GM23338 (cell line): ENCODE results near the gene DPF3. TPM values are rescaled to one million over a fixed set of nuclear protein-coding genes. Genes with fewer than 3 reads are reported as not detected.
A peak's percentile ranks its signal among the peaks of the same experiment; 100 is the strongest.

ENCODE experiments used
- ATAC-seq: fragments of 200-7000 bp; cut with Tn5 transposase; 3 replicates; pipeline ENCODE4 v1.9.1; 2020
- DNase-seq: peaks from one replicate; pipeline ENCODE4 v3.0.0-alpha.2; 2015; ENCODE audit warnings: low spot score
- H2AFZ ChIP-seq: fragments of 200-600 bp; sonication (generic); 2 replicates; pipeline ENCODE4 v1.8.0; 2016; ENCODE audit warnings: antibody characterized with exemption, mild to moderate bottlenecking, moderate library complexity
- H3F3A ChIP-seq: fragments of 200-600 bp; sonication (generic); replicated peaks from 2 replicates; pipeline ENCODE4 v1.8.0; 2017; ENCODE audit warnings: antibody characterized with exemption, mixed run types, low read depth
- H3K27ac ChIP-seq: fragments of 200-600 bp; sonication (generic); 2 replicates; pipeline ENCODE4 v1.6.1; 2016; ENCODE audit warnings: low read depth
- H3K27me3 ChIP-seq: fragments of 200-600 bp; sonication (generic); 2 replicates; pipeline ENCODE4 v1.8.0; 2016; ENCODE audit warnings: mild to moderate bottlenecking, mixed run types, moderate library complexity; ENCODE audit not compliant: insufficient read depth
- H3K36me3 ChIP-seq: fragments of 200-600 bp; sonication (generic); 2 replicates; pipeline ENCODE4 v1.8.0; 2016; ENCODE audit warnings: mild to moderate bottlenecking; ENCODE audit not compliant: insufficient read depth
- H3K4me1 ChIP-seq: fragments of 200-600 bp; sonication (generic); 2 replicates; pipeline ENCODE4 v1.8.0; 2016; ENCODE audit warnings: mild to moderate bottlenecking, moderate library complexity; ENCODE audit not compliant: insufficient read depth
- H3K4me2 ChIP-seq: fragments of 200-600 bp; sonication (generic); 2 replicates; pipeline ENCODE4 v1.7.1; 2017; ENCODE audit warnings: mixed run types
- H3K4me3 ChIP-seq: fragments of 200-600 bp; sonication (generic); 2 replicates; pipeline ENCODE4 v1.6.1; 2016; ENCODE audit warnings: mixed run types
- H3K79me2 ChIP-seq: fragments of 200-600 bp; sonication (generic); replicated peaks from 2 replicates; pipeline ENCODE4 v1.8.0; 2017; ENCODE audit warnings: mild to moderate bottlenecking; ENCODE audit not compliant: insufficient read depth
- H3K9me2 ChIP-seq: fragments of 200-600 bp; sonication (generic); 2 replicates; pipeline ENCODE4 v1.8.0; 2017; ENCODE audit not compliant: insufficient read depth
- H4K20me1 ChIP-seq: fragments of 200-600 bp; sonication (generic); replicated peaks from 2 replicates; pipeline ENCODE4 v1.8.0; 2017; ENCODE audit warnings: mild to moderate bottlenecking; ENCODE audit not compliant: insufficient read depth
- H3K27ac Mint-ChIP-seq: 2 replicates; pipeline ENCODE4 v1.8.0; 2020; ENCODE audit warnings: inconsistent platforms, mild to moderate bottlenecking, moderate library complexity, mixed read lengths
- H3K27me3 Mint-ChIP-seq: 3 replicates; pipeline ENCODE4 v1.8.0; 2022; ENCODE audit warnings: low read depth, mild to moderate bottlenecking, moderate library complexity, mixed read lengths, inconsistent platforms; ENCODE audit not compliant: insufficient read depth, poor library complexity
- H3K36me3 Mint-ChIP-seq: 3 replicates; pipeline ENCODE4 v1.8.0; 2021; ENCODE audit warnings: low read depth, mild to moderate bottlenecking, inconsistent platforms, moderate library complexity, mixed read lengths
- H3K4me1 Mint-ChIP-seq: 3 replicates; pipeline ENCODE4 v1.8.0; 2020; ENCODE audit warnings: mild to moderate bottlenecking, inconsistent platforms, mixed read lengths
- H3K4me3 Mint-ChIP-seq: 3 replicates; pipeline ENCODE4 v1.8.0; 2021; ENCODE audit warnings: moderate library complexity, mild to moderate bottlenecking, inconsistent platforms, mixed read lengths
- H3K9me3 Mint-ChIP-seq: 3 replicates; pipeline ENCODE4 v1.8.0; 2020; ENCODE audit warnings: moderate library complexity, mild to moderate bottlenecking, inconsistent platforms, mixed read lengths
- ETS1 ChIP-seq: IDR thresholded peaks from 2 replicates; pipeline ENCODE4 v1.6.1; 2016; ENCODE audit warnings: antibody characterized with exemption
- JUNB ChIP-seq: IDR thresholded peaks from one replicate; pipeline ENCODE4 v1.6.1; 2016; ENCODE audit warnings: antibody characterized with exemption; ENCODE audit not compliant: unreplicated experiment
- POLR2AphosphoS5 ChIP-seq: IDR thresholded peaks from 2 replicates; pipeline ENCODE4 v1.6.1; 2016; ENCODE audit warnings: antibody characterized with exemption, low read depth
- REST ChIP-seq: IDR thresholded peaks from one replicate; pipeline ENCODE4 v1.6.1; 2018; ENCODE audit warnings: antibody characterized with exemption; ENCODE audit not compliant: unreplicated experiment
- ZNF114 ChIP-seq: fragments of 250-450 bp; sonication (Bioruptor Pico); IDR thresholded peaks from 2 replicates; pipeline ENCODE4 v1.5.0; 2020; ENCODE audit warnings: mild to moderate bottlenecking, moderate library complexity
- ZNF331 ChIP-seq: fragments of 250-450 bp; sonication (Bioruptor Pico); IDR thresholded peaks from 2 replicates; pipeline ENCODE4 v1.5.0; 2020; ENCODE audit warnings: low read depth, mild to moderate bottlenecking, moderate library complexity
- ZNF462 ChIP-seq: fragments of 250-450 bp; sonication (Bioruptor Pico); IDR thresholded peaks from 2 replicates; pipeline ENCODE4 v1.5.0; 2020; ENCODE audit warnings: mild to moderate bottlenecking, moderate library complexity
- polyA plus RNA-seq: library from polyadenylated mRNA; unstranded; fragments of >200 nt; fragmentation: Nextera tagmentation; extraction: Ambion mirVana; gene quantifications from 2 replicates; pipeline ENCODE4 v1.2.1, GENCODE V29; 2016
- total RNA-seq: library from RNA; depleted of rRNA; stranded (reverse); fragments of >200 nt; shearing (Covaris generic); gene quantifications from 2 replicates; pipeline ENCODE4 v1.2.3, GENCODE V29; 2014
- TF ChIP-seq, protein P1 (sequence below), 2 experiments: fragments of 200-600 bp in 1 of 2; sonication (generic) in 1 of 2; conservative IDR thresholded peaks; 2 replicates each; pipeline versions ENCODE4 v1.5.1 to v1.6.1; 2016 to 2017; ENCODE audit warnings: antibody characterized with exemption in 2 of 2, low read depth in 2 of 2, mild to moderate bottlenecking in 2 of 2, moderate library complexity in 1 of 2

The DPF3 gene
- total and polyA plus RNA-seq, 2 experiments from 2014 or later: 0.18 to 1.0 TPM

GRCh38 chr14:72800296-72800695, 93.6 kb downstream of the DPF3 start:
- H3K4me2 ChIP-seq: no peak overlapping the region
- H3K4me1 ChIP-seq: peaks cover 13% of the 10 kb centered on the region
- DNase-seq (no peak), ATAC-seq (no peak)
- H3K4me1 Mint-ChIP-seq: peaks cover 27% of the 10 kb centered on the region
- H4K20me1 ChIP-seq: no peaks in the 10 kb centered on the region
- H2AFZ ChIP-seq: no peak overlapping the region
- no peak overlapping the region for H3K4me3 ChIP-seq
- peaks cover 48% of the 10 kb centered on the region for H3K27me3 Mint-ChIP-seq
- H3K27ac Mint-ChIP-seq: no peak overlapping the region
- H3K27me3 ChIP-seq: peaks cover 28% of the 10 kb centered on the region
- H3K36me3 Mint-ChIP-seq: peaks cover 4% of the 10 kb centered on the region
- H3K9me2 ChIP-seq: peaks cover 15% of the 10 kb centered on the region
- no peak overlapping the region for H3K4me3 Mint-ChIP-seq
- no peaks in the 10 kb centered on the region for H3K36me3 ChIP-seq
- H3K9me3 Mint-ChIP-seq: peaks cover 8% of the 10 kb centered on the region; the same call in 2 of the 3 replicates
- H3F3A ChIP-seq: no peaks in the 10 kb centered on the region
- no peaks in the 10 kb centered on the region for H3K79me2 ChIP-seq
- no peak for TF ChIP-seq REST
- TF ChIP-seq ETS1: no peak
- TF ChIP-seq JUNB: no peak
- TF ChIP-seq ZNF114 (CRISPR knock-in tag): no peak
- TF ChIP-seq, protein P1, sequence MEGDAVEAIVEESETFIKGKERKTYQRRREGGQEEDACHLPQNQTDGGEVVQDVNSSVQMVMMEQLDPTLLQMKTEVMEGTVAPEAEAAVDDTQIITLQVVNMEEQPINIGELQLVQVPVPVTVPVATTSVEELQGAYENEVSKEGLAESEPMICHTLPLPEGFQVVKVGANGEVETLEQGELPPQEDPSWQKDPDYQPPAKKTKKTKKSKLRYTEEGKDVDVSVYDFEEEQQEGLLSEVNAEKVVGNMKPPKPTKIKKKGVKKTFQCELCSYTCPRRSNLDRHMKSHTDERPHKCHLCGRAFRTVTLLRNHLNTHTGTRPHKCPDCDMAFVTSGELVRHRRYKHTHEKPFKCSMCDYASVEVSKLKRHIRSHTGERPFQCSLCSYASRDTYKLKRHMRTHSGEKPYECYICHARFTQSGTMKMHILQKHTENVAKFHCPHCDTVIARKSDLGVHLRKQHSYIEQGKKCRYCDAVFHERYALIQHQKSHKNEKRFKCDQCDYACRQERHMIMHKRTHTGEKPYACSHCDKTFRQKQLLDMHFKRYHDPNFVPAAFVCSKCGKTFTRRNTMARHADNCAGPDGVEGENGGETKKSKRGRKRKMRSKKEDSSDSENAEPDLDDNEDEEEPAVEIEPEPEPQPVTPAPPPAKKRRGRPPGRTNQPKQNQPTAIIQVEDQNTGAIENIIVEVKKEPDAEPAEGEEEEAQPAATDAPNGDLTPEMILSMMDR (conservative IDR thresholded peaks at IDR 0.05; ENCODE audit: low read depth in 2 of 2): no peak
- no peak overlapping the region for H3K27ac ChIP-seq

GRCh38 chr14:72796935-72797334, 97.0 kb downstream of the DPF3 start:
- H3K4me1 ChIP-seq: peaks cover 7% of the 10 kb centered on the region
- peaks cover 3% of the 10 kb centered on the region for H3K27me3 ChIP-seq
- peaks cover 28% of the 10 kb centered on the region for H3K27me3 Mint-ChIP-seq
- TF ChIP-seq ZNF462 (peak; percentile 100), ZNF331 (peak; percentile 78), POLR2AphosphoS5 (no peak), ZNF114 (CRISPR knock-in tag) (peak; percentile 73; the same call in 1 of the 2 replicates)
- peak overlapping the region; percentile 53 for H3K4me2 ChIP-seq
- no peak overlapping the region for H3K4me3 ChIP-seq
- ATAC-seq (peak; percentile 99), DNase-seq (peak; percentile 79)
- H3K27ac Mint-ChIP-seq: 0 out of 2 replicates have a peak overlapping the region, but pooled peaks have one; percentile 23
- H4K20me1 ChIP-seq: no peaks in the 10 kb centered on the region
- no peak overlapping the region for H3K27ac ChIP-seq
- H3K4me3 Mint-ChIP-seq: no peak overlapping the region
- no peak overlapping the region for H2AFZ ChIP-seq
- H3K4me1 Mint-ChIP-seq: peaks cover 18% of the 10 kb centered on the region
- no peaks in the 10 kb centered on the region for H3K79me2 ChIP-seq
- no peaks in the 10 kb centered on the region for H3F3A ChIP-seq
- H3K9me3 Mint-ChIP-seq: peaks cover 8% of the 10 kb centered on the region; the same call in 2 of the 3 replicates
- no peaks in the 10 kb centered on the region for H3K36me3 ChIP-seq
- peaks cover 4% of the 10 kb centered on the region for H3K36me3 Mint-ChIP-seq
- peaks cover 11% of the 10 kb centered on the region for H3K9me2 ChIP-seq
